IMR-90 (cell line): ENCODE measurements around the gene XRN2. TPM values are rescaled to one million over a fixed set of nuclear protein-coding genes. Genes with fewer than 3 reads are reported as not detected.

Experiments used
- ATAC-seq: fragments of 200-7000 bp; cut with Tn5 transposase; 2 replicates; pipeline ENCODE4 v1.9.1; 2020; ENCODE audit warnings: low read depth, mild to moderate bottlenecking, moderate library complexity
- BruUV-seq: library from RNA; stranded (reverse); fragments of 400-500 nt; replicated peaks from 2 replicates; lab custom pipeline; 2021; lab: Mats Ljungman, UMichigan
- CTCF ChIA-PET: fragments of 300-600 bp; formaldehyde crosslinking; extraction: SDS; loops from one replicate; lab custom pipeline; 2021; ENCODE audit warnings: antibody characterized with exemption; lab: Yijun Ruan, JAX
- POLR2A ChIA-PET: fragments of 300-600 bp; sonication (Branson Sonifier 250); formaldehyde crosslinking; loops from one replicate; lab custom pipeline; 2022; ENCODE audit warnings: antibody characterized with exemption; ENCODE audit not compliant: unreplicated experiment; lab: Charles Lee
- DNase-seq: peaks from one replicate; pipeline ENCODE4 v3.0.0; 2013
- H2AFZ ChIP-seq: replicated peaks from 2 replicates; pipeline ENCODE3; 2013; ENCODE audit warnings: low read length, mild to moderate bottlenecking; ENCODE audit not compliant: poor library complexity
- H2AK5ac ChIP-seq: 2 replicates; pipeline ENCODE4 v1.6.1; 2013; ENCODE audit warnings: low read depth, low read length, inconsistent platforms
- H2AK9ac ChIP-seq: replicated peaks from 2 replicates; pipeline ENCODE3; 2013; ENCODE audit warnings: mild to moderate bottlenecking, low read depth, low read length, moderate library complexity; ENCODE audit not compliant: poor library complexity
- H2BK120ac ChIP-seq: 2 replicates; pipeline ENCODE4 v1.6.1; 2013; ENCODE audit warnings: low read depth, low read length, inconsistent platforms
- H2BK15ac ChIP-seq: 3 replicates; pipeline ENCODE4 v1.6.1; 2013; ENCODE audit warnings: low read depth, low read length, inconsistent platforms
- H2BK20ac ChIP-seq: 2 replicates; pipeline ENCODE4 v1.6.1; 2013; ENCODE audit warnings: low read depth, mild to moderate bottlenecking, inconsistent platforms, low read length, moderate library complexity
- H2BK5ac ChIP-seq: 2 replicates; pipeline ENCODE4 v1.6.1; 2013; ENCODE audit warnings: mild to moderate bottlenecking, low read depth, low read length, inconsistent platforms; ENCODE audit not compliant: poor library complexity, severe bottlenecking
- H3K14ac ChIP-seq: replicated peaks from 2 replicates; pipeline ENCODE4 v1.6.1; 2013; ENCODE audit warnings: low read depth, low read length, inconsistent platforms
- H3K18ac ChIP-seq: 2 replicates; pipeline ENCODE4 v1.6.1; 2013; ENCODE audit warnings: low read depth, low read length, control low read depth
- H3K23ac ChIP-seq: 2 replicates; pipeline ENCODE4 v1.6.1; 2013; ENCODE audit warnings: low read depth, low read length, inconsistent platforms
- H3K27ac ChIP-seq: 2 replicates; pipeline ENCODE4 v1.5.1; 2013; ENCODE audit warnings: mild to moderate bottlenecking, control low read depth, low read length; ENCODE audit not compliant: insufficient read depth
- H3K27me3 ChIP-seq: 2 replicates; pipeline ENCODE4 v1.6.1; 2013; ENCODE audit warnings: low read length; ENCODE audit not compliant: control insufficient read depth, insufficient read depth
- H3K36me3 ChIP-seq: 2 replicates; pipeline ENCODE4 v1.6.1; 2013; ENCODE audit warnings: low read length, mixed read lengths; ENCODE audit not compliant: control insufficient read depth, insufficient read depth
- H3K4ac ChIP-seq: 2 replicates; pipeline ENCODE4 v1.6.1; 2013; ENCODE audit warnings: low read depth, low read length, inconsistent platforms
- H3K4me1 ChIP-seq: 2 replicates; pipeline ENCODE4 v1.6.1; 2013; ENCODE audit warnings: low read length, mixed read lengths; ENCODE audit not compliant: control insufficient read depth, insufficient read depth
- H3K4me2 ChIP-seq: 2 replicates; pipeline ENCODE4 v1.6.1; 2013; ENCODE audit warnings: low read depth, mild to moderate bottlenecking, control low read depth, low read length, moderate library complexity
- H3K4me3 ChIP-seq: 2 replicates; pipeline ENCODE4 v1.5.1; 2013; ENCODE audit warnings: low read depth, mild to moderate bottlenecking, control low read depth, low read length, moderate library complexity; ENCODE audit not compliant: insufficient read depth
- H3K56ac ChIP-seq: 2 replicates; pipeline ENCODE4 v1.6.1; 2013; ENCODE audit warnings: low read length, inconsistent platforms; ENCODE audit not compliant: insufficient read depth; ENCODE audit errors: extremely low read depth
- H3K79me1 ChIP-seq, 2 experiments: 2 replicates each; pipeline ENCODE4 v1.6.1; 2013; ENCODE audit warnings: low read length in 2 of 2, inconsistent platforms in 1 of 2, low read depth in 1 of 2
- H3K9ac ChIP-seq: 2 replicates; pipeline ENCODE4 v1.6.1; 2013; ENCODE audit warnings: low read depth, low read length, control low read depth
- H3K9me1 ChIP-seq: 2 replicates; pipeline ENCODE4 v1.6.1; 2013; ENCODE audit warnings: low read length, inconsistent platforms; ENCODE audit not compliant: insufficient read depth
- H3K9me3 ChIP-seq: 2 replicates; pipeline ENCODE4 v1.6.1; 2013; ENCODE audit warnings: low read length; ENCODE audit not compliant: control insufficient read depth, insufficient read depth
- H4K20me1 ChIP-seq: 2 replicates; pipeline ENCODE4 v1.6.1; 2013; ENCODE audit warnings: low read length, inconsistent platforms; ENCODE audit not compliant: insufficient read depth
- H4K5ac ChIP-seq: 2 replicates; pipeline ENCODE4 v1.6.1; 2013; ENCODE audit warnings: mild to moderate bottlenecking, low read depth, low read length, control low read depth
- H4K8ac ChIP-seq, 2 experiments: 2 replicates each; pipeline ENCODE4 v1.6.1; 2013; ENCODE audit warnings: low read depth in 2 of 2, low read length in 2 of 2, control low read depth in 1 of 2, inconsistent platforms in 1 of 2
- H4K91ac ChIP-seq: 2 replicates; pipeline ENCODE4 v1.6.1; 2013; ENCODE audit warnings: low read depth, low read length, inconsistent platforms; ENCODE audit not compliant: insufficient read depth
- BHLHE40 ChIP-seq: fragments of 150-350 bp; IDR thresholded peaks from 2 replicates; pipeline ENCODE4 v1.6.1; 2016; ENCODE audit warnings: mild to moderate bottlenecking, low read depth, low read length
- CEBPB ChIP-seq: IDR thresholded peaks from 2 replicates; pipeline ENCODE4 v1.6.1; 2012; ENCODE audit warnings: low read depth, low read length, improper control_type of control experiment
- FOS ChIP-seq: fragments of 150-350 bp; IDR thresholded peaks from 2 replicates; pipeline ENCODE4 v1.6.1; 2016; ENCODE audit warnings: low read depth, low read length
- MAFK ChIP-seq: IDR thresholded peaks from 2 replicates; pipeline ENCODE4 v1.6.1; 2012; ENCODE audit warnings: low read depth, low read length, improper control_type of control experiment
- MAZ ChIP-seq: IDR thresholded peaks from 2 replicates; pipeline ENCODE4 v1.6.1; 2012; ENCODE audit warnings: low read depth, mild to moderate bottlenecking, low read length, improper control_type of control experiment, moderate library complexity, borderline replicate concordance
- MXI1 ChIP-seq: IDR thresholded peaks from 2 replicates; pipeline ENCODE4 v1.6.1; 2012; ENCODE audit warnings: low read depth, mild to moderate bottlenecking, low read length, moderate library complexity, borderline replicate concordance
- POLR2A ChIP-seq: IDR thresholded peaks from 2 replicates; pipeline ENCODE4 v1.6.1; 2012; ENCODE audit warnings: mild to moderate bottlenecking, low read depth, low read length
- RAD21 ChIP-seq: IDR thresholded peaks from 2 replicates; pipeline ENCODE4 v1.6.1; 2012; ENCODE audit warnings: low read length, improper control_type of control experiment
- RCOR1 ChIP-seq: IDR thresholded peaks from 2 replicates; pipeline ENCODE4 v1.6.1; 2012; ENCODE audit warnings: mild to moderate bottlenecking, low read length, improper control_type of control experiment; ENCODE audit not compliant: insufficient replicate concordance
- SMC3 ChIP-seq: fragments of 150-350 bp; IDR thresholded peaks from 2 replicates; pipeline ENCODE4 v1.6.1; 2016; ENCODE audit warnings: low read depth, mild to moderate bottlenecking, antibody characterized with exemption, low read length, moderate library complexity
- WGBS, 2 experiments: methylation state at CpG; one replicate each; pipeline versions ENCODE4 v1.1.5 to v1.1.7; 2013; ENCODE audit warnings: missing lambda C conversion rate in 2 of 2; ENCODE audit not compliant: insufficient read length in 1 of 2; ENCODE audit errors: extremely low coverage in 2 of 2; 5-methylcytosine and 5-hydroxymethylcytosine counted together
- dilution Hi-C: fragments of 300-500 bp; cut with HindIII; formaldehyde crosslinking; loops from one replicate; pipeline ENCODE4 v1.14.3; 2018; ENCODE audit warnings: low sequenced_read_pairs; ENCODE audit not compliant: unreplicated experiment
- in situ Hi-C: fragments of 300-500 bp; cut with MboI; formaldehyde crosslinking; loops from 3 replicates; pipeline ENCODE4 v1.14.3; 2019; ENCODE audit warnings: low sequenced_read_pairs, inconsistent platforms, mixed read lengths
- intact Hi-C: fragments of 100-400 bp; cut with micrococcal nuclease; formaldehyde crosslinking; loops from 2 replicates; pipeline ENCODE4 v1.10.0; 2022
- polyA plus RNA-seq, 3 experiments: library from polyadenylated mRNA; depleted of rRNA; stranded (reverse); fragments of >200 nt; gene quantifications; 2 replicates each; pipeline ENCODE4 v1.2.3, GENCODE V29; 2012; ENCODE audit warnings: low replicate concordance in 1 of 3
- total RNA-seq: library from RNA; depleted of rRNA; stranded (reverse); fragments of >200 nt; gene quantifications from 2 replicates; pipeline ENCODE4 v1.2.3, GENCODE V29; 2012
- TF ChIP-seq, protein P1 (sequence below): fragments of 150-350 bp; IDR thresholded peaks from 2 replicates; pipeline ENCODE4 v1.6.1; 2016; ENCODE audit warnings: low read depth, mild to moderate bottlenecking, low read length, moderate library complexity, borderline replicate concordance
- TF ChIP-seq, protein P2 (sequence below): conservative IDR thresholded peaks from 2 replicates; pipeline ENCODE4 v1.5.1; 2012; ENCODE audit warnings: mild to moderate bottlenecking, low read depth, low read length, improper control_type of control experiment
- TF ChIP-seq, protein P3 (sequence below): fragments of 150-350 bp; IDR thresholded peaks from 2 replicates; pipeline ENCODE4 v1.6.1; 2017; ENCODE audit warnings: mild to moderate bottlenecking, antibody characterized with exemption, low read length, low read depth

The XRN2 gene
- total and polyA plus RNA-seq, 2 of the 4 experiments (the other 2 are of a cell fraction) = 58.1 to 70.8 TPM

DNA sequence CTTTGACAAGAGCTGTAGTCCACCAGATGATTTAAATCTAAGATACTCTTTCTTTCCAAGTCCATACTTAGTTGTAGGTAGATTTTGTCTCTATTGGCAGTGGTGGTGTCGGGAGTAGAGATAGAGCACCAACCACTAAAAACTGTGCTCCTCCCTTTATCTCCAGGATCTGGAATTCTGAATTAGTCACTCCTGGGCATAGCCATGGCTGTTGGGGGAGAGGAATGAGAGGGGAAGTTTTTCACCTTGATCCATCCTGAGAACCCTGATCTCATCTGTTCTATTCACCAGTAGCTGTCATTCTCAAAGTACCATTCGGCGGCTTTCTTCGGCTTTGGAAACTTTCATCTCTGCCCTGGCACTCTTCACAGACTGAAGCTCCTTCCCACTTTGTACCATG is 129.8 kb downstream of the XRN2 start:
- Histone ChIP-seq H3K27ac (no peak overlapping the region), H2AK9ac (no peak overlapping the region), H3K56ac (no peak overlapping the region), H2BK15ac (no peak overlapping the region), H2BK20ac (no peak overlapping the region), H4K8ac (no peak overlapping the region), H3K4me1 (no peaks in the 10 kb centered on the region), H4K20me1 (no peaks in the 10 kb centered on the region), H4K91ac (no peak overlapping the region), H3K9me1 (no peaks in the 10 kb centered on the region), H3K4me2 (no peak overlapping the region), H3K14ac (no peak overlapping the region), H2AFZ (no peak overlapping the region), H3K27me3 (peaks cover 4% of the 10 kb centered on the region), H2AK5ac (no peak overlapping the region), H3K18ac (no peak overlapping the region), H3K9me3 (no peaks in the 10 kb centered on the region), H2BK120ac (no peak overlapping the region), H3K4ac (no peak overlapping the region), H4K5ac (no peak overlapping the region), H3K23ac (no peak overlapping the region), H3K36me3 (no peaks in the 10 kb centered on the region), H3K9ac (no peak overlapping the region), H2BK5ac (no peak overlapping the region), H3K79me1 (no peaks in the 10 kb centered on the region), H3K4me3 (no peak overlapping the region)
- WGBS, 2 experiments = 95% methylated on average over 3 of the region's 4 CpGs; no CpG with 5 or more reads in 1 of the 2 experiments
- POLR2A ChIA-PET = interaction anchor here (0.6 kb wide), 1 partner anchor 144 kb away, joined by 3 read pairs; no protein-coding TSS in a partner anchor
- in situ Hi-C loops (no loop called here), intact Hi-C loops (no loop called here), dilution Hi-C loops (no loop called here)
- no TSS peak for BruUV-seq
- DNase-seq (no peak), ATAC-seq (no peak)
- CTCF ChIA-PET = no interaction called here
- TF ChIP-seq POLR2A = no peak
- TF ChIP-seq, protein P1, sequence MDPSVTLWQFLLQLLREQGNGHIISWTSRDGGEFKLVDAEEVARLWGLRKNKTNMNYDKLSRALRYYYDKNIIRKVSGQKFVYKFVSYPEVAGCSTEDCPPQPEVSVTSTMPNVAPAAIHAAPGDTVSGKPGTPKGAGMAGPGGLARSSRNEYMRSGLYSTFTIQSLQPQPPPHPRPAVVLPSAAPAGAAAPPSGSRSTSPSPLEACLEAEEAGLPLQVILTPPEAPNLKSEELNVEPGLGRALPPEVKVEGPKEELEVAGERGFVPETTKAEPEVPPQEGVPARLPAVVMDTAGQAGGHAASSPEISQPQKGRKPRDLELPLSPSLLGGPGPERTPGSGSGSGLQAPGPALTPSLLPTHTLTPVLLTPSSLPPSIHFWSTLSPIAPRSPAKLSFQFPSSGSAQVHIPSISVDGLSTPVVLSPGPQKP = no peak
- TF ChIP-seq, protein P2, sequence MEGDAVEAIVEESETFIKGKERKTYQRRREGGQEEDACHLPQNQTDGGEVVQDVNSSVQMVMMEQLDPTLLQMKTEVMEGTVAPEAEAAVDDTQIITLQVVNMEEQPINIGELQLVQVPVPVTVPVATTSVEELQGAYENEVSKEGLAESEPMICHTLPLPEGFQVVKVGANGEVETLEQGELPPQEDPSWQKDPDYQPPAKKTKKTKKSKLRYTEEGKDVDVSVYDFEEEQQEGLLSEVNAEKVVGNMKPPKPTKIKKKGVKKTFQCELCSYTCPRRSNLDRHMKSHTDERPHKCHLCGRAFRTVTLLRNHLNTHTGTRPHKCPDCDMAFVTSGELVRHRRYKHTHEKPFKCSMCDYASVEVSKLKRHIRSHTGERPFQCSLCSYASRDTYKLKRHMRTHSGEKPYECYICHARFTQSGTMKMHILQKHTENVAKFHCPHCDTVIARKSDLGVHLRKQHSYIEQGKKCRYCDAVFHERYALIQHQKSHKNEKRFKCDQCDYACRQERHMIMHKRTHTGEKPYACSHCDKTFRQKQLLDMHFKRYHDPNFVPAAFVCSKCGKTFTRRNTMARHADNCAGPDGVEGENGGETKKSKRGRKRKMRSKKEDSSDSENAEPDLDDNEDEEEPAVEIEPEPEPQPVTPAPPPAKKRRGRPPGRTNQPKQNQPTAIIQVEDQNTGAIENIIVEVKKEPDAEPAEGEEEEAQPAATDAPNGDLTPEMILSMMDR = no peak
- TF ChIP-seq MAZ = no peak
- no peak for TF ChIP-seq MXI1
- no peak for TF ChIP-seq FOS
- TF ChIP-seq, protein P3, sequence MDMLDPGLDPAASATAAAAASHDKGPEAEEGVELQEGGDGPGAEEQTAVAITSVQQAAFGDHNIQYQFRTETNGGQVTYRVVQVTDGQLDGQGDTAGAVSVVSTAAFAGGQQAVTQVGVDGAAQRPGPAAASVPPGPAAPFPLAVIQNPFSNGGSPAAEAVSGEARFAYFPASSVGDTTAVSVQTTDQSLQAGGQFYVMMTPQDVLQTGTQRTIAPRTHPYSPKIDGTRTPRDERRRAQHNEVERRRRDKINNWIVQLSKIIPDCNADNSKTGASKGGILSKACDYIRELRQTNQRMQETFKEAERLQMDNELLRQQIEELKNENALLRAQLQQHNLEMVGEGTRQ = no peak
- TF ChIP-seq CEBPB = no peak
- TF ChIP-seq BHLHE40 = no peak
- no peak for TF ChIP-seq SMC3
- TF ChIP-seq RCOR1 = no peak
- TF ChIP-seq RAD21 = no peak
- no peak for TF ChIP-seq MAFK
